ENCODE results near the gene TBCD. TPM values are rescaled to one million over a fixed set of nuclear protein-coding genes. Genes with fewer than 3 reads are reported as not detected.
"Not testable (repeated sequence)": the region's sequence is repeated elsewhere in the genome, so short reads cannot be mapped to it uniquely, and the experiment has no call there.

The TBCD gene
- total RNA-seq, 1 experiment from 2014 or later, result 94.6 TPM

GRCh38 chr17:82984751-82985427, 233.0 kb downstream of the TBCD start:
- Mint-ChIP-seq H3K4me3 (ENCODE audit: unreplicated experiment) (no peak overlapping the region), H3K9me3 (ENCODE audit: unreplicated experiment) (peaks cover 9% of the 10 kb centered on the region), H3K27me3 (ENCODE audit: insufficient read depth, unreplicated experiment) (no peaks in the 10 kb centered on the region), H3K27ac (ENCODE audit: unreplicated experiment) (no peak overlapping the region), H3K36me3 (ENCODE audit: insufficient read depth, unreplicated experiment) (no peaks in the 10 kb centered on the region), H3K4me1 (ENCODE audit: low read depth, unreplicated experiment) (no peaks in the 10 kb centered on the region)
- H3K27me3 ChIP-seq (replicated peaks; ENCODE audit: control insufficient read depth, insufficient read depth, low read length), result no peaks in the 10 kb centered on the region
- no peak for DNase-seq
- POLR2A ChIA-PET, result no interaction called here
- H3K4me3 ChIP-seq (ENCODE audit: low read depth, low read length), result no peak overlapping the region
- no peak for TF ChIP-seq CTCF (IDR thresholded peaks at IDR 0.05; ENCODE audit: insufficient read depth in 1 of 2, low read depth in 1 of 2, low read length in 1 of 2, severe bottlenecking in 1 of 2, unreplicated experiment in 1 of 2)
- intact Hi-C loops (cut with micrococcal nuclease; ENCODE audit: unreplicated experiment), result no loop called here
- H3K9me3 ChIP-seq, result 0 out of 2 replicates have a peak, but pooled peaks cover 2% of the 10 kb centered on the region
- CTCF ChIA-PET, result no interaction called here
- no peaks in the 10 kb centered on the region for H3K36me3 ChIP-seq (ENCODE audit: control insufficient read depth, insufficient read depth, low read length)
- no peaks in the 10 kb centered on the region for H3K4me1 ChIP-seq
- BruUV-seq (replicated peaks), result no TSS peak

- Mint-ChIP-seq H3K27me3 (ENCODE audit: insufficient read depth, unreplicated experiment) (no peaks in the 10 kb centered on the region), H3K27ac (ENCODE audit: unreplicated experiment) (no peak overlapping the region), H3K4me1 (ENCODE audit: low read depth, unreplicated experiment) (no peaks in the 10 kb centered on the region), H3K4me3 (ENCODE audit: unreplicated experiment) (no peak overlapping the region), H3K9me3 (ENCODE audit: unreplicated experiment) (peaks cover 9% of the 10 kb centered on the region), H3K36me3 (ENCODE audit: insufficient read depth, unreplicated experiment) (no peaks in the 10 kb centered on the region)
- no peak overlapping the region for H3K4me3 ChIP-seq (ENCODE audit: low read depth, low read length)
- BruUV-seq (replicated peaks), result no TSS peak
- H3K4me1 ChIP-seq, result no peaks in the 10 kb centered on the region
- DNase-seq, result no peak
- no peaks in the 10 kb centered on the region for H3K27me3 ChIP-seq (replicated peaks; ENCODE audit: control insufficient read depth, insufficient read depth, low read length)
- no peak for TF ChIP-seq CTCF (IDR thresholded peaks at IDR 0.05; ENCODE audit: insufficient read depth in 1 of 2, low read depth in 1 of 2, low read length in 1 of 2, severe bottlenecking in 1 of 2, unreplicated experiment in 1 of 2)
- ChIA-PET CTCF (no interaction called here), POLR2A (no interaction called here)
- H3K9me3 ChIP-seq, result 0 out of 2 replicates have a peak, but pooled peaks cover 2% of the 10 kb centered on the region
- no peaks in the 10 kb centered on the region for H3K36me3 ChIP-seq (ENCODE audit: control insufficient read depth, insufficient read depth, low read length)
- intact Hi-C loops (cut with micrococcal nuclease; ENCODE audit: unreplicated experiment), result no loop called here
Measured at GRCh38 chr17:82985428-82985805, 233.6 kb downstream of the TBCD start.

GRCh38 chr17:82985973-82986372, 234.1 kb downstream of the TBCD start:
- Histone ChIP-seq H3K27me3 (replicated peaks; ENCODE audit: control insufficient read depth, insufficient read depth, low read length) (no peaks in the 10 kb centered on the region), H3K9me3 (0 out of 2 replicates have a peak, but pooled peaks cover 2% of the 10 kb centered on the region), H3K36me3 (ENCODE audit: control insufficient read depth, insufficient read depth, low read length) (no peaks in the 10 kb centered on the region), H3K4me3 (ENCODE audit: low read depth, low read length) (no peak overlapping the region), H3K4me1 (no peaks in the 10 kb centered on the region)
- Mint-ChIP-seq H3K4me1 (ENCODE audit: low read depth, unreplicated experiment) (no peaks in the 10 kb centered on the region), H3K27me3 (ENCODE audit: insufficient read depth, unreplicated experiment) (no peaks in the 10 kb centered on the region), H3K9me3 (ENCODE audit: unreplicated experiment) (peaks cover 9% of the 10 kb centered on the region), H3K36me3 (ENCODE audit: insufficient read depth, unreplicated experiment) (no peaks in the 10 kb centered on the region), H3K4me3 (ENCODE audit: unreplicated experiment) (no peak overlapping the region), H3K27ac (ENCODE audit: unreplicated experiment) (no peak overlapping the region)
- DNase-seq, result no peak
- TF ChIP-seq CTCF (IDR thresholded peaks at IDR 0.05; ENCODE audit: insufficient read depth in 1 of 2, low read depth in 1 of 2, low read length in 1 of 2, severe bottlenecking in 1 of 2, unreplicated experiment in 1 of 2), result no peak
- POLR2A ChIA-PET, result no interaction called here
- intact Hi-C loops (cut with micrococcal nuclease; ENCODE audit: unreplicated experiment), result no loop called here
- CTCF ChIA-PET, result no interaction called here
- no TSS peak for BruUV-seq (replicated peaks)

GRCh38 chr17:82989051-82989450, 237.2 kb downstream of the TBCD start:
- H3K27me3 Mint-ChIP-seq (ENCODE audit: insufficient read depth, unreplicated experiment); H3K27me3 ChIP-seq (replicated peaks; ENCODE audit: control insufficient read depth, insufficient read depth, low read length); CTCF ChIA-PET; H3K36me3 ChIP-seq (ENCODE audit: control insufficient read depth, insufficient read depth, low read length); H3K4me1 Mint-ChIP-seq (ENCODE audit: low read depth, unreplicated experiment); DNase-seq; intact Hi-C loops (cut with micrococcal nuclease; ENCODE audit: unreplicated experiment); H3K27ac Mint-ChIP-seq (ENCODE audit: unreplicated experiment); POLR2A ChIA-PET; H3K4me3 ChIP-seq (ENCODE audit: low read depth, low read length); BruUV-seq (replicated peaks); H3K4me1 ChIP-seq; H3K36me3 Mint-ChIP-seq (ENCODE audit: insufficient read depth, unreplicated experiment); H3K4me3 Mint-ChIP-seq (ENCODE audit: unreplicated experiment): not testable (repeated sequence)
- peaks cover 24% of the 10 kb centered on the region for H3K9me3 Mint-ChIP-seq (ENCODE audit: unreplicated experiment)
- peaks cover 12% of the 10 kb centered on the region for H3K9me3 ChIP-seq

Measured in Caco-2 (cell line).